Measurements from ENCODE around the gene SHANK3. TPM values are rescaled to one million over a fixed set of nuclear protein-coding genes. Genes with fewer than 3 reads are reported as not detected.

Gene SHANK3
- total RNA-seq, 5 donors from 2014 or later (not counting 1 experiment from before 2014, with no cell fraction given): 0.22 to 0.47 (median 0.28) TPM

- POLR2A ChIA-PET: no interaction called here
- no peak for DNase-seq
- H3K27me3 Mint-ChIP-seq: peaks cover 0 to 3% of the 10 kb centered on the region in 2 donors
- H3K36me3 Mint-ChIP-seq: no peaks in the 10 kb centered on the region
- H3K27ac Mint-ChIP-seq: no peak overlapping the region
- no peak for ATAC-seq (replicated peaks in 1 of 4)
- peaks cover 12 to 17% (median 12%) of the 10 kb centered on the region in 3 donors for H3K4me1 Mint-ChIP-seq
- Histone ChIP-seq H3K27me3 (replicated peaks in 1 of 2; ENCODE audit: control insufficient read depth in 2 of 2, extremely low read depth in 1 of 2, insufficient read depth in 2 of 2, low read length in 1 of 2) (peaks cover 0 to 35% of the 10 kb centered on the region in 2 experiments), H3K4me3 (ENCODE audit: control insufficient read depth in 1 of 2, extremely low read depth in 1 of 2, low read length in 1 of 2) (no peak overlapping the region), H3K4me1 (ENCODE audit: control insufficient read depth in 1 of 2, extremely low read depth in 1 of 2, insufficient read depth in 2 of 2, low read length in 2 of 2) (peaks cover 0 to 5% of the 10 kb centered on the region in 2 experiments), H3K36me3 (ENCODE audit: control insufficient read depth in 2 of 2, extremely low read depth in 1 of 2, insufficient read depth in 1 of 2, low read length in 1 of 2) (no peaks in the 10 kb centered on the region), H3K9me3 (no peaks in the 10 kb centered on the region), H3K27ac (ENCODE audit: low read length) (no peak overlapping the region)
- no peak overlapping the region for H3K4me3 Mint-ChIP-seq
- CTCF ChIA-PET: interaction anchor here in 1 of 2 donors (0.7 kb wide), 1 partner anchor 59 kb away, joined by 9 read pairs; no protein-coding TSS in a partner anchor
- no peaks in the 10 kb centered on the region for H3K9me3 Mint-ChIP-seq
- 94% methylated on average over 20 of the region's 54 CpGs for WGBS (ENCODE audit: insufficient coverage)
These were observed 25.3 kb downstream of the SHANK3 start for GRCh38 chr22:50697667-50698506.

GRCh38 chr22:50698546-50698945 lies 25.9 kb downstream of the SHANK3 start:
- Mint-ChIP-seq H3K4me1 (peaks cover 14 to 19% (median 15%) of the 10 kb centered on the region in 3 donors), H3K4me3 (no peak overlapping the region), H3K36me3 (no peaks in the 10 kb centered on the region), H3K27ac (no peak overlapping the region), H3K27me3 (peaks cover 0 to 3% of the 10 kb centered on the region in 2 donors), H3K9me3 (no peaks in the 10 kb centered on the region)
- Histone ChIP-seq H3K9me3 (no peaks in the 10 kb centered on the region), H3K27me3 (replicated peaks in 1 of 2; ENCODE audit: control insufficient read depth in 2 of 2, extremely low read depth in 1 of 2, insufficient read depth in 2 of 2, low read length in 1 of 2) (peaks cover 0 to 35% of the 10 kb centered on the region in 2 experiments), H3K4me3 (ENCODE audit: control insufficient read depth in 1 of 2, extremely low read depth in 1 of 2, low read length in 1 of 2) (no peak overlapping the region), H3K36me3 (ENCODE audit: control insufficient read depth in 2 of 2, extremely low read depth in 1 of 2, insufficient read depth in 1 of 2, low read length in 1 of 2) (no peaks in the 10 kb centered on the region), H3K27ac (ENCODE audit: low read length) (no peak overlapping the region), H3K4me1 (ENCODE audit: control insufficient read depth in 1 of 2, extremely low read depth in 1 of 2, insufficient read depth in 2 of 2, low read length in 2 of 2) (peaks cover 0 to 5% of the 10 kb centered on the region in 2 experiments)
- DNase-seq (no peak), ATAC-seq (replicated peaks in 1 of 4) (no peak)
- ChIA-PET CTCF (no interaction called here), POLR2A (interaction anchor here in 1 of 2 donors (0.5 kb wide), 1 partner anchor 158 kb away, joined by 10 read pairs; no protein-coding TSS in a partner anchor)
- WGBS (ENCODE audit: insufficient coverage): 93% methylated on average over 7 of the region's 12 CpGs

GRCh38 chr22:50699001-50699755 lies 26.6 kb downstream of the SHANK3 start:
- H3K4me1 Mint-ChIP-seq: peaks cover 14 to 19% (median 15%) of the 10 kb centered on the region in 3 donors
- Histone ChIP-seq H3K27ac (ENCODE audit: low read length) (no peak overlapping the region), H3K27me3 (replicated peaks in 1 of 2; ENCODE audit: control insufficient read depth in 2 of 2, extremely low read depth in 1 of 2, insufficient read depth in 2 of 2, low read length in 1 of 2) (peaks cover 0 to 35% of the 10 kb centered on the region in 2 experiments), H3K9me3 (no peaks in the 10 kb centered on the region), H3K36me3 (ENCODE audit: control insufficient read depth in 2 of 2, extremely low read depth in 1 of 2, insufficient read depth in 1 of 2, low read length in 1 of 2) (no peaks in the 10 kb centered on the region), H3K4me1 (ENCODE audit: control insufficient read depth in 1 of 2, extremely low read depth in 1 of 2, insufficient read depth in 2 of 2, low read length in 2 of 2) (peaks cover 0 to 5% of the 10 kb centered on the region in 2 experiments), H3K4me3 (ENCODE audit: control insufficient read depth in 1 of 2, extremely low read depth in 1 of 2, low read length in 1 of 2) (no peak overlapping the region)
- no peak for DNase-seq
- H3K27ac Mint-ChIP-seq: no peak overlapping the region
- H3K36me3 Mint-ChIP-seq: no peaks in the 10 kb centered on the region
- H3K4me3 Mint-ChIP-seq: no peak overlapping the region
- H3K27me3 Mint-ChIP-seq: peaks cover 0 to 3% of the 10 kb centered on the region in 2 donors
- ChIA-PET CTCF (no interaction called here), POLR2A (interaction anchor here in 1 of 2 donors (0.5 kb wide), 1 partner anchor 158 kb away, joined by 10 read pairs; no protein-coding TSS in a partner anchor)
- ATAC-seq (replicated peaks in 1 of 4): no peak
- WGBS (ENCODE audit: insufficient coverage): 66% methylated on average over 11 of the region's 15 CpGs
- H3K9me3 Mint-ChIP-seq: no peaks in the 10 kb centered on the region

GRCh38 chr22:50699756-50700386 lies 27.2 kb downstream of the SHANK3 start:
- no peaks in the 10 kb centered on the region for H3K9me3 Mint-ChIP-seq
- DNase-seq (no peak), ATAC-seq (replicated peaks in 1 of 4) (no peak)
- H3K36me3 Mint-ChIP-seq: no peaks in the 10 kb centered on the region
- no peaks in the 10 kb centered on the region for H3K36me3 ChIP-seq (ENCODE audit: control insufficient read depth in 2 of 2, extremely low read depth in 1 of 2, insufficient read depth in 1 of 2, low read length in 1 of 2)
- no peak overlapping the region for H3K27ac ChIP-seq (ENCODE audit: low read length)
- no peak overlapping the region for H3K4me3 ChIP-seq (ENCODE audit: control insufficient read depth in 1 of 2, extremely low read depth in 1 of 2, low read length in 1 of 2)
- ChIA-PET CTCF (no interaction called here), POLR2A (no interaction called here)
- no peak overlapping the region for H3K4me3 Mint-ChIP-seq
- WGBS (ENCODE audit: insufficient coverage): 93% methylated on average over 10 of the region's 15 CpGs
- H3K4me1 Mint-ChIP-seq: peaks cover 14 to 19% (median 15%) of the 10 kb centered on the region in 3 donors
- H3K9me3 ChIP-seq: no peaks in the 10 kb centered on the region
- H3K4me1 ChIP-seq (ENCODE audit: control insufficient read depth in 1 of 2, extremely low read depth in 1 of 2, insufficient read depth in 2 of 2, low read length in 2 of 2): peaks cover 0 to 5% of the 10 kb centered on the region in 2 experiments
- peaks cover 0 to 3% of the 10 kb centered on the region in 2 donors for H3K27me3 Mint-ChIP-seq
- no peak overlapping the region for H3K27ac Mint-ChIP-seq
- peaks cover 0 to 33% of the 10 kb centered on the region in 2 experiments for H3K27me3 ChIP-seq (replicated peaks in 1 of 2; ENCODE audit: control insufficient read depth in 2 of 2, extremely low read depth in 1 of 2, insufficient read depth in 2 of 2, low read length in 1 of 2)

GRCh38 chr22:50700387-50701075 lies 27.9 kb downstream of the SHANK3 start:
- Histone ChIP-seq H3K27me3 (replicated peaks in 1 of 2; ENCODE audit: control insufficient read depth in 2 of 2, extremely low read depth in 1 of 2, insufficient read depth in 2 of 2, low read length in 1 of 2) (peaks cover 0 to 29% of the 10 kb centered on the region in 2 experiments), H3K9me3 (no peaks in the 10 kb centered on the region), H3K4me3 (ENCODE audit: control insufficient read depth in 1 of 2, extremely low read depth in 1 of 2, low read length in 1 of 2) (no peak overlapping the region), H3K36me3 (ENCODE audit: control insufficient read depth in 2 of 2, extremely low read depth in 1 of 2, insufficient read depth in 1 of 2, low read length in 1 of 2) (no peaks in the 10 kb centered on the region), H3K27ac (ENCODE audit: low read length) (no peak overlapping the region), H3K4me1 (ENCODE audit: control insufficient read depth in 1 of 2, extremely low read depth in 1 of 2, insufficient read depth in 2 of 2, low read length in 2 of 2) (peaks cover 0 to 5% of the 10 kb centered on the region in 2 experiments)
- H3K4me1 Mint-ChIP-seq: peaks cover 14 to 19% (median 15%) of the 10 kb centered on the region in 3 donors
- peaks cover 0 to 3% of the 10 kb centered on the region in 2 donors for H3K27me3 Mint-ChIP-seq
- ATAC-seq (replicated peaks in 1 of 4) (no peak), DNase-seq (no peak)
- ChIA-PET CTCF (no interaction called here), POLR2A (no interaction called here)
- no peaks in the 10 kb centered on the region for H3K9me3 Mint-ChIP-seq
- peak overlapping the region in 1 of 2 donors; percentile 0 for H3K27ac Mint-ChIP-seq
- no peaks in the 10 kb centered on the region for H3K36me3 Mint-ChIP-seq
- peak overlapping the region in 1 of 3 donors; percentile 21 for H3K4me3 Mint-ChIP-seq
- 88% methylated on average over 16 of the region's 19 CpGs for WGBS (ENCODE audit: insufficient coverage)
